CD8-positive, alpha-beta memory T cell (primary cell): ENCODE results near the gene MT1F. TPM values are rescaled to one million over a fixed set of nuclear protein-coding genes. Genes with fewer than 3 reads are reported as not detected.

Experiments used
- polyA plus RNA-seq: library from polyadenylated mRNA; unstranded; fragments of 300-500 nt; fragmentation: Illumina TruSeq; gene quantifications from one replicate; pipeline ENCODE4 v1.2.3, GENCODE V29; 2021
- total RNA-seq, 2 experiments: library from RNA; stranded (reverse); gene quantifications; one replicate each; pipeline ENCODE4 v1.2.3, GENCODE V29; 2021

MT1F gene
- total and polyA plus RNA-seq, 3 experiments from 2014 or later, result 17.9 to 60.7 (median 18.6) TPM

Other genes with a start within 250 kb of the MT1F start
- 10 to 100 TPM; 64.3 to 70.1 TPM for gene AMFR, start 232.4 kb upstream of the MT1F start, total RNA-seq
- 39.8 TPM for gene AMFR, start 232.4 kb upstream of the MT1F start, polyA plus RNA-seq
- gene NUDT21, start 206.6 kb upstream of the MT1F start, total RNA-seq, result 100 to 1,000 TPM; 334 to 359 TPM
- gene NUDT21, start 206.6 kb upstream of the MT1F start, polyA plus RNA-seq, result 77.2 TPM
- 10 to 100 TPM; 87.9 to 91.9 TPM for gene OGFOD1, start 206.4 kb upstream of the MT1F start, total RNA-seq
- gene OGFOD1, start 206.4 kb upstream of the MT1F start, polyA plus RNA-seq, result 114 TPM
- 10 to 100 TPM; 16.2 to 19.1 TPM for gene BBS2, start 137.9 kb upstream of the MT1F start, total RNA-seq
- 37.7 TPM for gene BBS2, start 137.9 kb upstream of the MT1F start, polyA plus RNA-seq
- not detected for gene MT4, start 92.9 kb upstream of the MT1F start, total RNA-seq
- gene MT4, start 92.9 kb upstream of the MT1F start, polyA plus RNA-seq, result not detected
- gene MT3, start 68.4 kb upstream of the MT1F start, total RNA-seq, result under 1 TPM in 1 of 2 experiments, not detected in 1; 0.94 TPM
- gene MT3, start 68.4 kb upstream of the MT1F start, polyA plus RNA-seq, result 0.99 TPM
- gene MT2A, start 49.4 kb upstream of the MT1F start, total RNA-seq, result 100 to 1,000 TPM; 285 to 349 TPM
- 435 TPM for gene MT2A, start 49.4 kb upstream of the MT1F start, polyA plus RNA-seq
- 100 to 1,000 TPM; 153 to 163 TPM for gene MT1E, start 32.2 kb upstream of the MT1F start, total RNA-seq
- 40.4 TPM for gene MT1E, start 32.2 kb upstream of the MT1F start, polyA plus RNA-seq
- gene MT1M, start 25.3 kb upstream of the MT1F start, total RNA-seq, result not detected
- gene MT1M, start 25.3 kb upstream of the MT1F start, polyA plus RNA-seq, result not detected
- gene MT1A, start 19.3 kb upstream of the MT1F start, total RNA-seq, result under 1 TPM in 1 of 2 experiments, not detected in 1; 0.71 TPM
- gene MT1A, start 19.3 kb upstream of the MT1F start, polyA plus RNA-seq, result not detected
- not detected for gene MT1B, start 6.1 kb upstream of the MT1F start, total RNA-seq
- gene MT1B, start 6.1 kb upstream of the MT1F start, polyA plus RNA-seq, result not detected
- 10 to 100 TPM; 41.0 to 46.8 TPM for gene MT1G, start 10.1 kb downstream of the MT1F start, total RNA-seq
- gene MT1G, start 10.1 kb downstream of the MT1F start, polyA plus RNA-seq, result not detected
- gene MT1H, start 11.9 kb downstream of the MT1F start, total RNA-seq, result 1 to 10 TPM; 4.8 to 5.5 TPM
- not detected for gene MT1H, start 11.9 kb downstream of the MT1F start, polyA plus RNA-seq
- 10 to 100 TPM; 85.4 to 93.8 TPM for gene MT1X, start 24.5 kb downstream of the MT1F start, total RNA-seq
- 181 TPM for gene MT1X, start 24.5 kb downstream of the MT1F start, polyA plus RNA-seq
- 100 to 1,000 TPM; 153 to 155 TPM for gene NUP93, start 72.2 kb downstream of the MT1F start, total RNA-seq
- gene NUP93, start 72.2 kb downstream of the MT1F start, polyA plus RNA-seq, result 93.8 TPM
- not detected for gene SLC12A3, start 207.2 kb downstream of the MT1F start, total RNA-seq
- gene SLC12A3, start 207.2 kb downstream of the MT1F start, polyA plus RNA-seq, result not detected